ENCODE data around the gene SERPINB10. TPM values are rescaled to one million over a fixed set of nuclear protein-coding genes. Genes with fewer than 3 reads are reported as not detected.

SERPINB10 gene
- total RNA-seq, 2 experiments from 2014 or later, result not detected

DNA sequence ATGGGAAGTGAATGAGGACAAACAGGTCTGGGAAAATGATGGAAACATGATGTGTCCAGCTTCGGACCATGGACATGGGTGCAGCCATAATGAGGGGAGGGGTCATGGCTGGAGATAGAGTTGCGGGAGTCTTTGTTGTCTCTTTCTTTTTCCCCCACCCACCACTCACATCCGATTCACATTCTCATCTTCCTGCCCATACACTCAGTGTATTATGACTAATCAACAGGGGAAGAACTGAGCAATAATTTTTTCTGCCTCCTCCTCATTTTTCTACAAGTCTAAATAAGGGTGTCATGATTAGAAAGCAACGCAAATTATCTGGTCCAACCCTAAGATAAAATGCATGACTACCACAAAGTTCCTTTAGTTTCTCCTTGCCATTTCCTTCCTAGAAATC, 25.9 kb upstream of the SERPINB10 start:
- Mint-ChIP-seq H3K27me3 (peaks cover 9% of the 10 kb centered on the region), H3K36me3 (ENCODE audit: low read depth) (no peaks in the 10 kb centered on the region), H3K4me1 (no peaks in the 10 kb centered on the region), H3K27ac (no peak overlapping the region), H3K4me3 (no peak overlapping the region), H3K9me3 (no peaks in the 10 kb centered on the region)
- ChIA-PET POLR2A (no interaction called here), CTCF (no interaction called here)
- no peak for DNase-seq

- Mint-ChIP-seq H3K4me1 (no peaks in the 10 kb centered on the region), H3K4me3 (no peak overlapping the region), H3K27me3 (peaks cover 13% of the 10 kb centered on the region), H3K9me3 (no peaks in the 10 kb centered on the region), H3K36me3 (ENCODE audit: low read depth) (no peaks in the 10 kb centered on the region), H3K27ac (no peak overlapping the region)
- POLR2A ChIA-PET, result no interaction called here
- CTCF ChIA-PET, result no interaction called here
- DNase-seq, result no peak
These were observed 25.2 kb upstream of the SERPINB10 start for GRCh38 chr18:63882333-63883141.

DNA sequence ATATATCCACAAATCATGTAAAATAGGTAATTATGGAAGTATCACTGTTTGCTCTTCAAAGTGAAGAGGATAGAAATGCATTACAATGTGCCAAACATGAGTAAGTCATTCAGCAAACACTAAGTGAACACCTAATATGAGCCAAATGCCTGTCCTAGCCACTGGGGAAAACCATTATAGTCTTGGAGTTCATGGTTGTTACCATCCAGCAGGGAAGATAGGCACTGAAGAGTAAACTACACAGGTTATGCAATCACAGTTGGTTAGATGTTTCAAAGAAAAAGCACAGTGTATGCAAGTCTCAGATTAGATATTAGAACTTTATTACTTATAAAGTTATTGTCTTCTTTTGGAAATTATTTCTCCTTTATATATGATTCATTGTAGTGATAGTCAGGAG, 24.1 kb upstream of the SERPINB10 start:
- Mint-ChIP-seq H3K4me3 (no peak overlapping the region), H3K9me3 (no peaks in the 10 kb centered on the region), H3K4me1 (no peaks in the 10 kb centered on the region), H3K36me3 (ENCODE audit: low read depth) (no peaks in the 10 kb centered on the region), H3K27ac (no peak overlapping the region), H3K27me3 (peaks cover 15% of the 10 kb centered on the region)
- ChIA-PET POLR2A (no interaction called here), CTCF (no interaction called here)
- no peak for DNase-seq

GRCh38 chr18:63887424-63887823, 20.3 kb upstream of the SERPINB10 start, which contains the start of gene SERPINB2:
SERPINB2 (plus strand) TSS chr18:63887705; CDS start chr18:63891445, 3,740 bp downstream.
- ChIA-PET CTCF (no interaction called here), POLR2A (interaction anchor here (0.7 kb wide), 1 partner anchor 67 kb away, joined by 3 read pairs; no protein-coding TSS in a partner anchor)
- H3K4me3 Mint-ChIP-seq, result no peak within 1 kb of the TSS
- no peaks in the 10 kb centered on the region for H3K36me3 Mint-ChIP-seq (ENCODE audit: low read depth)
- H3K27me3 Mint-ChIP-seq, result peaks cover 11% of the 10 kb centered on the region
- DNase-seq, result no peak
- no peaks in the 10 kb centered on the region for H3K4me1 Mint-ChIP-seq
- no peaks in the 10 kb centered on the region for H3K9me3 Mint-ChIP-seq
- no peak within 1 kb of the TSS for H3K27ac Mint-ChIP-seq

- no peaks in the 10 kb centered on the region for H3K9me3 Mint-ChIP-seq
- ChIA-PET POLR2A (no interaction called here), CTCF (interaction anchor here (1.6 kb wide), 1 partner anchor 12 kb away, joined by 3 read pairs; no protein-coding TSS in a partner anchor)
- no peak overlapping the region for H3K27ac Mint-ChIP-seq
- DNase-seq, result no peak
- H3K27me3 Mint-ChIP-seq, result peaks cover 11% of the 10 kb centered on the region
- H3K4me1 Mint-ChIP-seq, result no peaks in the 10 kb centered on the region
- H3K4me3 Mint-ChIP-seq, result no peak overlapping the region
- no peaks in the 10 kb centered on the region for H3K36me3 Mint-ChIP-seq (ENCODE audit: low read depth)
These were observed 19.1 kb upstream of the SERPINB10 start for GRCh38 chr18:63888470-63889190.

- H3K27ac Mint-ChIP-seq, result no peak overlapping the region
- H3K9me3 Mint-ChIP-seq, result no peaks in the 10 kb centered on the region
- no peak overlapping the region for H3K4me3 Mint-ChIP-seq
- H3K27me3 Mint-ChIP-seq, result peaks cover 8% of the 10 kb centered on the region
- no peak for DNase-seq
- H3K4me1 Mint-ChIP-seq, result no peaks in the 10 kb centered on the region
- CTCF ChIA-PET, result interaction anchor here (1.6 kb wide), 1 partner anchor 11 kb away, joined by 3 read pairs; no protein-coding TSS in a partner anchor
- no peaks in the 10 kb centered on the region for H3K36me3 Mint-ChIP-seq (ENCODE audit: low read depth)
- POLR2A ChIA-PET, result no interaction called here
These were observed 18.1 kb upstream of the SERPINB10 start for GRCh38 chr18:63889626-63890025.

DNA sequence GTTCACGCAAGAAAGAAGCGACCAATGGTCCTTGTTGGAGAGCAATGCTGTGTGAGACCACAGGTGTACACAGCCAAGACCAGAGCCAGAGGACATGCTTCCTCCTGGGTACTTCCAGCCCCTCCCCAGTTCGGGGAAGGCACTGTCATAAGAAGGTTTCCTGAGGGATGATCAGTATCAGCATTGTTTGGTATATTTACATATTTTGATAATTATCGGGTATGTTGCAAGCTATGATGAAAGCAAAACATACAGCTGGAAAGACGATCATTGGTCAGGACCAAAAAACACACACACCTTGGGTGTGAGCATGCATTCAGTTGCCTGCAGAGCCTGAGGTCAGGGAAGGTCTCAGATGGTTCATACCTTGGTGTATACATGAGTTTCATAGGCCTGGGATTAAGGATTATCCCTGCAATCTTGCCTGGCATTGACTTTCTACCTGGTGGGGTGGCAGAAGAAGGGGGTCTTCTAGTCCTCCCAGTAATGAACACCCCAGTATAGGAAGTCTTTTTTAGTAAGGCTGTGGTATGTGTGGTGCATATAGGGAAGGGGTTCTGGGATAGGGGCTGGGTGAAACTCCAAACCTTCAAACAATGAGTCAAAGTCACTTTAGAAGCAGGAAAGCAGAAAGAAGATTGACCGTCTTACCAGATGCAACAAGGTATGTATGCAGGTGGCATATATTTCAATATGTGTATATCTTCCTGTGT, 17.4 kb upstream of the SERPINB10 start:
- no peak for DNase-seq
- ChIA-PET POLR2A (no interaction called here), CTCF (interaction anchor here (1.1 to 1.6 kb wide), 2 partner anchors 10 to 13 kb away, joined by 3 read pairs; no protein-coding TSS in a partner anchor)
- Mint-ChIP-seq H3K9me3 (no peaks in the 10 kb centered on the region), H3K4me1 (no peaks in the 10 kb centered on the region), H3K36me3 (ENCODE audit: low read depth) (no peaks in the 10 kb centered on the region), H3K27me3 (peaks cover 7% of the 10 kb centered on the region), H3K27ac (no peak overlapping the region), H3K4me3 (no peak overlapping the region)

GRCh38 chr18:63890950-63891304, 16.8 kb upstream of the SERPINB10 start:
- no peaks in the 10 kb centered on the region for H3K36me3 Mint-ChIP-seq (ENCODE audit: low read depth)
- peaks cover 7% of the 10 kb centered on the region for H3K27me3 Mint-ChIP-seq
- no peak overlapping the region for H3K27ac Mint-ChIP-seq
- H3K9me3 Mint-ChIP-seq, result no peaks in the 10 kb centered on the region
- ChIA-PET POLR2A (no interaction called here), CTCF (interaction anchor here (1.1 kb wide), 1 partner anchor 12 kb away, joined by 3 read pairs; no protein-coding TSS in a partner anchor)
- no peak overlapping the region for H3K4me3 Mint-ChIP-seq
- no peak for DNase-seq
- no peaks in the 10 kb centered on the region for H3K4me1 Mint-ChIP-seq

DNA sequence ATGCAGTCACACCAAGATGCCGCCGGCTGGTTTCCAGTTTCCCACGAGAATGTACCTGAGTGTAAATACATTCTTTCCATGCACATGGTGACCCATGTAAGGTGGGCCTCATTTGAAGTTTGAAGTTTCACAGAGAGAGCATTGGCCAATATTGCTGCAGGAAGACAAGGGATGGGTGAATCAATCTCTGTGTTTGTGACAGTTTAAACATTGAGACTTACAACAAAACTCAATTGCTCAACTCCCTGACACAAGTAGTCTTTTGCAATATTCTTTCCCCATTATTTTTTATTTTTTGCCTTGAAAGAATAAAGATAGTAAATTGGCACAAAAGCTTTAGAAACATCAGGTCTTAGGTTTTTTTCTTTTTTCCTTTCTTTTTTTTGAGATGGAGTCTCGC, 15.2 kb upstream of the SERPINB10 start:
- no peak overlapping the region for H3K4me3 Mint-ChIP-seq
- no peaks in the 10 kb centered on the region for H3K4me1 Mint-ChIP-seq
- no peaks in the 10 kb centered on the region for H3K36me3 Mint-ChIP-seq (ENCODE audit: low read depth)
- ChIA-PET CTCF (interaction anchor here (0.6 kb wide), 1 partner anchor 184 kb away, joined by 3 read pairs; no protein-coding TSS in a partner anchor), POLR2A (no interaction called here)
- no peak for DNase-seq
- H3K9me3 Mint-ChIP-seq, result no peaks in the 10 kb centered on the region
- H3K27me3 Mint-ChIP-seq, result peaks cover 2% of the 10 kb centered on the region
- no peak overlapping the region for H3K27ac Mint-ChIP-seq

DNA sequence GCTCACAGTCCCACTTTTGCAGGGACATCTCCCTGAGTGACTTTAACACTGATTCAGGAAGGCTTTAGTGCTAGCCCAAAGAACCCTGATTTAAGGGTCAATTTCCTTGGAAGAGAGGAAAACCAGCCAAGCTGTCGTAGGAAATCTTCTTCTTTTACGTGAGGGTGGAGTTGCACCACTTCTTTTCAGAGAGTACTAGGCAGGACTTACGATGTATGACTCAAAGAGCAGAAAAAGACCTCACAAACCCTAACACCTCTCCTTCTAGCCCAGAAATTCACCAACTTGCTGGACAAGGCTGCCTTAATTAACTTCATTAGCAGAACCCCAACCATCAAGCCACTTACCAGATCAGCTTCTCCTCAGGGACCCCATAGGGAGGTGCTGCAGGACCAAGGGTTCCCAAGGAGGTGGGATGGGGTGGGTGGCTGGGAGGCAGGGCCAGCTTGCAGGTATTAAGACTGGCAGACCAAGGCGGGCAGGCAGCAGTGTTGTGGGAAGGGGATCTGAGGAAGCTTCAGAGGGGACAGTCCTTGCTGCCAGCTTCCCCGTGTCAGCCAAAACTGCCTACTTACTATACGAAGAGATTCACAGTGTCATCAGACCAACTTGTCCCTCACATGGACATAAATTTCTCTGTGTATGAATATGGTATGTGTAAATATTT, 13.5 kb upstream of the SERPINB10 start:
- no peaks in the 10 kb centered on the region for H3K4me1 Mint-ChIP-seq
- no peaks in the 10 kb centered on the region for H3K36me3 Mint-ChIP-seq (ENCODE audit: low read depth)
- peaks cover 3% of the 10 kb centered on the region for H3K27me3 Mint-ChIP-seq
- ChIA-PET CTCF (no interaction called here), POLR2A (no interaction called here)
- DNase-seq, result no peak
- no peak overlapping the region for H3K27ac Mint-ChIP-seq
- H3K4me3 Mint-ChIP-seq, result no peak overlapping the region
- H3K9me3 Mint-ChIP-seq, result no peaks in the 10 kb centered on the region

GRCh38 chr18:63895190-63895589, 12.6 kb upstream of the SERPINB10 start:
- CTCF ChIA-PET, result no interaction called here
- no peak overlapping the region for H3K4me3 Mint-ChIP-seq

DNA sequence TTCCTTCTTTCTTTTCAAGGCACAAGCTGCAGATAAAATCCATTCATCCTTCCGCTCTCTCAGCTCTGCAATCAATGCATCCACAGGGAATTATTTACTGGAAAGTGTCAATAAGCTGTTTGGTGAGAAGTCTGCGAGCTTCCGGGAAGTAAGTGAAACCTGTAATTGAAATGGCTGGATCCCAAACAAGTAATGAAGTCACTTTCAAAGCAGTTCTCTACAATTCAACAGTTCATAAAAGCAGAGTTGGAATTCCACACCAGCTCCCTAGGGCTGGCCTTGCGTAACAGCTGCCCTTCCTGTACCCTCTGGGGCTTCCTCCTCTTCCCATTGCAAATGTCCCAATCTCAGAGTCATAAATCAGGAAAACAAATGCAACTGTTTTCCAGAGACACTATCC, 10.7 kb upstream of the SERPINB10 start:
- H3K27me3 Mint-ChIP-seq, result peaks cover 9% of the 10 kb centered on the region
- POLR2A ChIA-PET, result no interaction called here

More at GRCh38 chr18:63895190-63895589, 12.6 kb upstream of the SERPINB10 start:
- H3K36me3 Mint-ChIP-seq (ENCODE audit: low read depth), result no peaks in the 10 kb centered on the region
- no peaks in the 10 kb centered on the region for H3K9me3 Mint-ChIP-seq
- DNase-seq, result no peak
- H3K27ac Mint-ChIP-seq, result no peak overlapping the region
- H3K27me3 Mint-ChIP-seq, result peaks cover 3% of the 10 kb centered on the region
- no peaks in the 10 kb centered on the region for H3K4me1 Mint-ChIP-seq
- POLR2A ChIA-PET, result no interaction called here

More for the DNA sequence above, 10.7 kb upstream of the SERPINB10 start:
- Mint-ChIP-seq H3K27ac (no peak overlapping the region), H3K9me3 (no peaks in the 10 kb centered on the region), H3K36me3 (ENCODE audit: low read depth) (no peaks in the 10 kb centered on the region), H3K4me1 (no peaks in the 10 kb centered on the region), H3K4me3 (no peak overlapping the region)
- CTCF ChIA-PET, result no interaction called here
- DNase-seq, result no peak
